IMR-90 (cell line): ENCODE measurements around the gene IFNG-AS1. TPM values are rescaled to one million over a fixed set of nuclear protein-coding genes. Genes with fewer than 3 reads are reported as not detected.

Source experiments
- ATAC-seq: fragments of 200-7000 bp; cut with Tn5 transposase; 2 replicates; pipeline ENCODE4 v1.9.1; 2020; ENCODE audit warnings: low read depth, mild to moderate bottlenecking, moderate library complexity
- BruUV-seq: library from RNA; stranded (reverse); fragments of 400-500 nt; replicated peaks from 2 replicates; lab custom pipeline; 2021; lab: Mats Ljungman, UMichigan
- CTCF ChIA-PET: fragments of 300-600 bp; formaldehyde crosslinking; extraction: SDS; loops from one replicate; lab custom pipeline; 2021; ENCODE audit warnings: antibody characterized with exemption; lab: Yijun Ruan, JAX
- POLR2A ChIA-PET: fragments of 300-600 bp; sonication (Branson Sonifier 250); formaldehyde crosslinking; loops from one replicate; lab custom pipeline; 2022; ENCODE audit warnings: antibody characterized with exemption; ENCODE audit not compliant: unreplicated experiment; lab: Charles Lee
- DNase-seq: peaks from one replicate; pipeline ENCODE4 v3.0.0; 2013
- H2AFZ ChIP-seq: replicated peaks from 2 replicates; pipeline ENCODE3; 2013; ENCODE audit warnings: low read length, mild to moderate bottlenecking; ENCODE audit not compliant: poor library complexity
- H2AK5ac ChIP-seq: 2 replicates; pipeline ENCODE4 v1.6.1; 2013; ENCODE audit warnings: low read depth, low read length, inconsistent platforms
- H2AK9ac ChIP-seq: replicated peaks from 2 replicates; pipeline ENCODE3; 2013; ENCODE audit warnings: mild to moderate bottlenecking, low read depth, low read length, moderate library complexity; ENCODE audit not compliant: poor library complexity
- H2BK120ac ChIP-seq: 2 replicates; pipeline ENCODE4 v1.6.1; 2013; ENCODE audit warnings: low read depth, low read length, inconsistent platforms
- H2BK15ac ChIP-seq: 3 replicates; pipeline ENCODE4 v1.6.1; 2013; ENCODE audit warnings: low read depth, low read length, inconsistent platforms
- H2BK20ac ChIP-seq: 2 replicates; pipeline ENCODE4 v1.6.1; 2013; ENCODE audit warnings: low read depth, mild to moderate bottlenecking, inconsistent platforms, low read length, moderate library complexity
- H2BK5ac ChIP-seq: 2 replicates; pipeline ENCODE4 v1.6.1; 2013; ENCODE audit warnings: mild to moderate bottlenecking, low read depth, low read length, inconsistent platforms; ENCODE audit not compliant: poor library complexity, severe bottlenecking
- H3K14ac ChIP-seq: replicated peaks from 2 replicates; pipeline ENCODE4 v1.6.1; 2013; ENCODE audit warnings: low read depth, low read length, inconsistent platforms
- H3K18ac ChIP-seq: 2 replicates; pipeline ENCODE4 v1.6.1; 2013; ENCODE audit warnings: low read depth, low read length, control low read depth
- H3K23ac ChIP-seq: 2 replicates; pipeline ENCODE4 v1.6.1; 2013; ENCODE audit warnings: low read depth, low read length, inconsistent platforms
- H3K27ac ChIP-seq: 2 replicates; pipeline ENCODE4 v1.5.1; 2013; ENCODE audit warnings: mild to moderate bottlenecking, control low read depth, low read length; ENCODE audit not compliant: insufficient read depth
- H3K27me3 ChIP-seq: 2 replicates; pipeline ENCODE4 v1.6.1; 2013; ENCODE audit warnings: low read length; ENCODE audit not compliant: control insufficient read depth, insufficient read depth
- H3K36me3 ChIP-seq: 2 replicates; pipeline ENCODE4 v1.6.1; 2013; ENCODE audit warnings: low read length, mixed read lengths; ENCODE audit not compliant: control insufficient read depth, insufficient read depth
- H3K4ac ChIP-seq: 2 replicates; pipeline ENCODE4 v1.6.1; 2013; ENCODE audit warnings: low read depth, low read length, inconsistent platforms
- H3K4me1 ChIP-seq: 2 replicates; pipeline ENCODE4 v1.6.1; 2013; ENCODE audit warnings: low read length, mixed read lengths; ENCODE audit not compliant: control insufficient read depth, insufficient read depth
- H3K4me2 ChIP-seq: 2 replicates; pipeline ENCODE4 v1.6.1; 2013; ENCODE audit warnings: low read depth, mild to moderate bottlenecking, control low read depth, low read length, moderate library complexity
- H3K4me3 ChIP-seq: 2 replicates; pipeline ENCODE4 v1.5.1; 2013; ENCODE audit warnings: low read depth, mild to moderate bottlenecking, control low read depth, low read length, moderate library complexity; ENCODE audit not compliant: insufficient read depth
- H3K56ac ChIP-seq: 2 replicates; pipeline ENCODE4 v1.6.1; 2013; ENCODE audit warnings: low read length, inconsistent platforms; ENCODE audit not compliant: insufficient read depth; ENCODE audit errors: extremely low read depth
- H3K79me1 ChIP-seq, 2 experiments: 2 replicates each; pipeline ENCODE4 v1.6.1; 2013; ENCODE audit warnings: low read length in 2 of 2, inconsistent platforms in 1 of 2, low read depth in 1 of 2
- H3K9ac ChIP-seq: 2 replicates; pipeline ENCODE4 v1.6.1; 2013; ENCODE audit warnings: low read depth, low read length, control low read depth
- H3K9me1 ChIP-seq: 2 replicates; pipeline ENCODE4 v1.6.1; 2013; ENCODE audit warnings: low read length, inconsistent platforms; ENCODE audit not compliant: insufficient read depth
- H3K9me3 ChIP-seq: 2 replicates; pipeline ENCODE4 v1.6.1; 2013; ENCODE audit warnings: low read length; ENCODE audit not compliant: control insufficient read depth, insufficient read depth
- H4K20me1 ChIP-seq: 2 replicates; pipeline ENCODE4 v1.6.1; 2013; ENCODE audit warnings: low read length, inconsistent platforms; ENCODE audit not compliant: insufficient read depth
- H4K5ac ChIP-seq: 2 replicates; pipeline ENCODE4 v1.6.1; 2013; ENCODE audit warnings: mild to moderate bottlenecking, low read depth, low read length, control low read depth
- H4K8ac ChIP-seq, 2 experiments: 2 replicates each; pipeline ENCODE4 v1.6.1; 2013; ENCODE audit warnings: low read depth in 2 of 2, low read length in 2 of 2, control low read depth in 1 of 2, inconsistent platforms in 1 of 2
- H4K91ac ChIP-seq: 2 replicates; pipeline ENCODE4 v1.6.1; 2013; ENCODE audit warnings: low read depth, low read length, inconsistent platforms; ENCODE audit not compliant: insufficient read depth
- BHLHE40 ChIP-seq: fragments of 150-350 bp; IDR thresholded peaks from 2 replicates; pipeline ENCODE4 v1.6.1; 2016; ENCODE audit warnings: mild to moderate bottlenecking, low read depth, low read length
- CEBPB ChIP-seq: IDR thresholded peaks from 2 replicates; pipeline ENCODE4 v1.6.1; 2012; ENCODE audit warnings: low read depth, low read length, improper control_type of control experiment
- FOS ChIP-seq: fragments of 150-350 bp; IDR thresholded peaks from 2 replicates; pipeline ENCODE4 v1.6.1; 2016; ENCODE audit warnings: low read depth, low read length
- MAFK ChIP-seq: IDR thresholded peaks from 2 replicates; pipeline ENCODE4 v1.6.1; 2012; ENCODE audit warnings: low read depth, low read length, improper control_type of control experiment
- MAZ ChIP-seq: IDR thresholded peaks from 2 replicates; pipeline ENCODE4 v1.6.1; 2012; ENCODE audit warnings: low read depth, mild to moderate bottlenecking, low read length, improper control_type of control experiment, moderate library complexity, borderline replicate concordance
- MXI1 ChIP-seq: IDR thresholded peaks from 2 replicates; pipeline ENCODE4 v1.6.1; 2012; ENCODE audit warnings: low read depth, mild to moderate bottlenecking, low read length, moderate library complexity, borderline replicate concordance
- NFE2L2 ChIP-seq: fragments of 150-350 bp; IDR thresholded peaks from 2 replicates; pipeline ENCODE4 v1.6.1; 2016; ENCODE audit warnings: low read depth, mild to moderate bottlenecking, low read length
- RAD21 ChIP-seq: IDR thresholded peaks from 2 replicates; pipeline ENCODE4 v1.6.1; 2012; ENCODE audit warnings: low read length, improper control_type of control experiment
- RCOR1 ChIP-seq: IDR thresholded peaks from 2 replicates; pipeline ENCODE4 v1.6.1; 2012; ENCODE audit warnings: mild to moderate bottlenecking, low read length, improper control_type of control experiment; ENCODE audit not compliant: insufficient replicate concordance
- RFX5 ChIP-seq: IDR thresholded peaks from 2 replicates; pipeline ENCODE4 v1.8.0; 2012; ENCODE audit warnings: low read depth, mild to moderate bottlenecking, low read length, moderate library complexity
- SMC3 ChIP-seq: fragments of 150-350 bp; IDR thresholded peaks from 2 replicates; pipeline ENCODE4 v1.6.1; 2016; ENCODE audit warnings: low read depth, mild to moderate bottlenecking, antibody characterized with exemption, low read length, moderate library complexity
- WGBS, 2 experiments: methylation state at CpG; one replicate each; pipeline versions ENCODE4 v1.1.5 to v1.1.7; 2013; ENCODE audit warnings: missing lambda C conversion rate in 2 of 2; ENCODE audit not compliant: insufficient read length in 1 of 2; ENCODE audit errors: extremely low coverage in 2 of 2; 5-methylcytosine and 5-hydroxymethylcytosine counted together
- dilution Hi-C: fragments of 300-500 bp; cut with HindIII; formaldehyde crosslinking; loops from one replicate; pipeline ENCODE4 v1.14.3; 2018; ENCODE audit warnings: low sequenced_read_pairs; ENCODE audit not compliant: unreplicated experiment
- in situ Hi-C: fragments of 300-500 bp; cut with MboI; formaldehyde crosslinking; loops from 3 replicates; pipeline ENCODE4 v1.14.3; 2019; ENCODE audit warnings: low sequenced_read_pairs, inconsistent platforms, mixed read lengths
- intact Hi-C: fragments of 100-400 bp; cut with micrococcal nuclease; formaldehyde crosslinking; loops from 2 replicates; pipeline ENCODE4 v1.10.0; 2022
- polyA plus RNA-seq, 3 experiments: library from polyadenylated mRNA; depleted of rRNA; stranded (reverse); fragments of >200 nt; gene quantifications; 2 replicates each; pipeline ENCODE4 v1.2.3, GENCODE V29; 2012; ENCODE audit warnings: low replicate concordance in 1 of 3
- total RNA-seq: library from RNA; depleted of rRNA; stranded (reverse); fragments of >200 nt; gene quantifications from 2 replicates; pipeline ENCODE4 v1.2.3, GENCODE V29; 2012
- TF ChIP-seq, protein P1 (sequence below): fragments of 150-350 bp; IDR thresholded peaks from 2 replicates; pipeline ENCODE4 v1.6.1; 2016; ENCODE audit warnings: low read depth, mild to moderate bottlenecking, low read length, moderate library complexity, borderline replicate concordance
- TF ChIP-seq, protein P2 (sequence below): fragments of 150-350 bp; IDR thresholded peaks from 2 replicates; pipeline ENCODE4 v1.6.1; 2017; ENCODE audit warnings: mild to moderate bottlenecking, antibody characterized with exemption, low read length, low read depth
- TF ChIP-seq, protein P3 (sequence below): conservative IDR thresholded peaks from 2 replicates; pipeline ENCODE4 v1.5.1; 2012; ENCODE audit warnings: mild to moderate bottlenecking, low read depth, low read length, improper control_type of control experiment

IFNG-AS1 gene
- total and polyA plus RNA-seq, 2 of the 4 experiments (the other 2 are of a cell fraction) = not detected

DNA sequence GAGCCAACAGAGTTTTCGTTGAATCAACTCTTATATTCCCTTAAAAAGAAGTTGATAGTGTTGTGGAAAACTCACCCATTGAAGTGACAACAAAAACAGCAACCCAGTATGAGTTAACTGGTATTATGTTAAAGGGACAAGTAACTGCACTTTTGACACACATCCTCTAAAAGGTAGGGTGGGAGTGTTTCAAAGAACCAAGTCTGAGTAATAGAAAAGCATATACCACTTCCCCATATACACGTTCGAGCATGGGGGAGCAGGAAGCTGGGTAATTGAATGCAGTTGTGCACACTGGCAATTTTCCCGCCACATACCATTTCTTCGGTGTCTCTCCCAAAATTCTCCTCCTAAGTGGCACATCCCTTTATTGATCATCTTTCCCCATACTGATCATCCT is 31.5 kb downstream of the IFNG-AS1 start:
- no peaks in the 10 kb centered on the region for H3K9me3 ChIP-seq
- H4K5ac ChIP-seq = no peak overlapping the region
- H2AK9ac ChIP-seq = no peak overlapping the region
- H3K4ac ChIP-seq = no peak overlapping the region
- ChIA-PET POLR2A (no interaction called here), CTCF (no interaction called here)
- in situ Hi-C loops (no loop called here), intact Hi-C loops (no loop called here), dilution Hi-C loops (no loop called here)
- no peaks in the 10 kb centered on the region for H3K79me1 ChIP-seq
- no peak overlapping the region for H3K27ac ChIP-seq
- BruUV-seq = no TSS peak
- H3K4me3 ChIP-seq = no peak overlapping the region
- no peak overlapping the region for H2BK15ac ChIP-seq
- WGBS, 2 experiments = no CpG with 5 or more reads among the region's 5 CpGs
- no peak overlapping the region for H3K56ac ChIP-seq
- no peak overlapping the region for H4K8ac ChIP-seq
- no peaks in the 10 kb centered on the region for H3K36me3 ChIP-seq
- H3K9me1 ChIP-seq = no peaks in the 10 kb centered on the region
- H2BK5ac ChIP-seq = no peak overlapping the region
- H2BK120ac ChIP-seq = no peak overlapping the region
- DNase-seq (no peak), ATAC-seq (no peak)
- no peak overlapping the region for H3K9ac ChIP-seq
- no peak overlapping the region for H2BK20ac ChIP-seq
- no peaks in the 10 kb centered on the region for H4K20me1 ChIP-seq
- TF ChIP-seq MAZ = no peak
- TF ChIP-seq BHLHE40 = no peak
- TF ChIP-seq, protein P1, sequence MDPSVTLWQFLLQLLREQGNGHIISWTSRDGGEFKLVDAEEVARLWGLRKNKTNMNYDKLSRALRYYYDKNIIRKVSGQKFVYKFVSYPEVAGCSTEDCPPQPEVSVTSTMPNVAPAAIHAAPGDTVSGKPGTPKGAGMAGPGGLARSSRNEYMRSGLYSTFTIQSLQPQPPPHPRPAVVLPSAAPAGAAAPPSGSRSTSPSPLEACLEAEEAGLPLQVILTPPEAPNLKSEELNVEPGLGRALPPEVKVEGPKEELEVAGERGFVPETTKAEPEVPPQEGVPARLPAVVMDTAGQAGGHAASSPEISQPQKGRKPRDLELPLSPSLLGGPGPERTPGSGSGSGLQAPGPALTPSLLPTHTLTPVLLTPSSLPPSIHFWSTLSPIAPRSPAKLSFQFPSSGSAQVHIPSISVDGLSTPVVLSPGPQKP = no peak
- no peak for TF ChIP-seq RFX5
- no peak for TF ChIP-seq RCOR1
- TF ChIP-seq, protein P2, sequence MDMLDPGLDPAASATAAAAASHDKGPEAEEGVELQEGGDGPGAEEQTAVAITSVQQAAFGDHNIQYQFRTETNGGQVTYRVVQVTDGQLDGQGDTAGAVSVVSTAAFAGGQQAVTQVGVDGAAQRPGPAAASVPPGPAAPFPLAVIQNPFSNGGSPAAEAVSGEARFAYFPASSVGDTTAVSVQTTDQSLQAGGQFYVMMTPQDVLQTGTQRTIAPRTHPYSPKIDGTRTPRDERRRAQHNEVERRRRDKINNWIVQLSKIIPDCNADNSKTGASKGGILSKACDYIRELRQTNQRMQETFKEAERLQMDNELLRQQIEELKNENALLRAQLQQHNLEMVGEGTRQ = no peak
- no peak for TF ChIP-seq FOS
- TF ChIP-seq MAFK = no peak
- TF ChIP-seq SMC3 = no peak
- TF ChIP-seq CEBPB = no peak
- TF ChIP-seq RAD21 = no peak
- no peak for TF ChIP-seq NFE2L2
- TF ChIP-seq, protein P3, sequence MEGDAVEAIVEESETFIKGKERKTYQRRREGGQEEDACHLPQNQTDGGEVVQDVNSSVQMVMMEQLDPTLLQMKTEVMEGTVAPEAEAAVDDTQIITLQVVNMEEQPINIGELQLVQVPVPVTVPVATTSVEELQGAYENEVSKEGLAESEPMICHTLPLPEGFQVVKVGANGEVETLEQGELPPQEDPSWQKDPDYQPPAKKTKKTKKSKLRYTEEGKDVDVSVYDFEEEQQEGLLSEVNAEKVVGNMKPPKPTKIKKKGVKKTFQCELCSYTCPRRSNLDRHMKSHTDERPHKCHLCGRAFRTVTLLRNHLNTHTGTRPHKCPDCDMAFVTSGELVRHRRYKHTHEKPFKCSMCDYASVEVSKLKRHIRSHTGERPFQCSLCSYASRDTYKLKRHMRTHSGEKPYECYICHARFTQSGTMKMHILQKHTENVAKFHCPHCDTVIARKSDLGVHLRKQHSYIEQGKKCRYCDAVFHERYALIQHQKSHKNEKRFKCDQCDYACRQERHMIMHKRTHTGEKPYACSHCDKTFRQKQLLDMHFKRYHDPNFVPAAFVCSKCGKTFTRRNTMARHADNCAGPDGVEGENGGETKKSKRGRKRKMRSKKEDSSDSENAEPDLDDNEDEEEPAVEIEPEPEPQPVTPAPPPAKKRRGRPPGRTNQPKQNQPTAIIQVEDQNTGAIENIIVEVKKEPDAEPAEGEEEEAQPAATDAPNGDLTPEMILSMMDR = no peak
- TF ChIP-seq MXI1 = no peak
- no peak overlapping the region for H4K91ac ChIP-seq
- H3K23ac ChIP-seq = no peak overlapping the region
- H2AK5ac ChIP-seq = no peak overlapping the region
- H3K18ac ChIP-seq = no peak overlapping the region
- H3K4me1 ChIP-seq = no peaks in the 10 kb centered on the region
- H2AFZ ChIP-seq = no peak overlapping the region
- H3K27me3 ChIP-seq = peaks cover 2% of the 10 kb centered on the region
- H3K4me2 ChIP-seq = no peak overlapping the region
- no peak overlapping the region for H3K14ac ChIP-seq
